HG02884 (cell line): ENCODE data around the gene PSKH1.

Experiments used
- ATAC-seq: cut with Tn5 transposase; IDR thresholded peaks from one replicate; pipeline ENCODE4 v1.9.1; 2021; ENCODE audit warnings: mild to moderate bottlenecking, moderate library complexity; ENCODE audit not compliant: unreplicated experiment

The PSKH1 gene

DNA sequence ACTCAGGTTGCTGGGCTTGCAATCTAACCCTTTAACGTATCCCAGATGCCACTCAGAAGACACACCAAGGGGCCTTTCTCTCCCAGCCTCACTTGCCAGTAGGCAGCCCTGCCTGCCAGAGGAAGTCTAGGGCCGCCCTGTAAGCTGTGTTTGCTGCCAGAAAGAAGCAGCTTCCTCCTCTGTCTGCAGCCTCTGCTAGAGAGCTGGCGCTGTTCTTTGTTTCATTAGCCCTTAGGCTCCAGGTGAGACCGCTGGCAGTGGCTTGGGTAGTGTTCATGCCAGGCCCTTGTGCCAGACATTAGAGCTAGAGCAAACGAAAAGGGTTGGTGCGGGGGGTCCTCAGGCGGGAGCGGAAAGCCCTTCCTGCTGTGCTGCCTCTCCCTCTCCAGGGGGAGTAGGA lies 29.7 kb downstream of the PSKH1 start:
- no peak for ATAC-seq

DNA sequence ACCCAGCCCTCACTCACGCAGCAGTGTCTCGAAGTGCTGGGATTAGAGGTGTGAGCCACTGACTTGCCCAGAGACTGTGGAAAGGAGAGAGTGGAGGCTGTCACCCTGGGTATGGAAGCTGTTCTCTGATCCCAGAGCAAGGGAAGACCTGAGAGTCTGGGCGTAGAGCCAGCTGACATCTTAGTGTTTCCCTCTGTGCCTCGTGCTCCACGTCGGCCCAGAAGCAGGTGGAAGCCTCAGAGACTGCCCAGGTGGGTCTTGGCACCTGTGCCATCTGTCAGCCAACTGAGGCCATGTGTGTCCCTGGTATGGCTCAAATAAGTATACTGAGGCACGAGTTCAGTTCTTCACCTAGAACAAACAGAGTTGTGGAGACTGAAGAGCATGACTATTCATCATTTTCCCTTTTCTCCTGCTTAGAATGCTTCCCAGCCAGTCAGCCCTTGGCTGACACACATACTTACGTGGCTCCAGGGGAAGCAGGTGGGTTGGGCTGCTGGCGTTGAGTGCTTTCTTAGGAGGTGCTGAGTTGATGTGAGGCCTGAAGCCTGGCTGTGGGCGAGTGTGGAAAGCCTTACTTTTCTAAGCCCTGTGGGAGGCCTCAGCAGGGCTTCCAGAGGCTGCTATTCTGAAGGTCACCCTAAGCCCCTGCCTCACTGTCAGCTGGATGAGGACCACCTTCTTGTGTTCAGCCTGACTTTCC lies 30.5 kb downstream of the PSKH1 start:
- no peak for ATAC-seq

DNA sequence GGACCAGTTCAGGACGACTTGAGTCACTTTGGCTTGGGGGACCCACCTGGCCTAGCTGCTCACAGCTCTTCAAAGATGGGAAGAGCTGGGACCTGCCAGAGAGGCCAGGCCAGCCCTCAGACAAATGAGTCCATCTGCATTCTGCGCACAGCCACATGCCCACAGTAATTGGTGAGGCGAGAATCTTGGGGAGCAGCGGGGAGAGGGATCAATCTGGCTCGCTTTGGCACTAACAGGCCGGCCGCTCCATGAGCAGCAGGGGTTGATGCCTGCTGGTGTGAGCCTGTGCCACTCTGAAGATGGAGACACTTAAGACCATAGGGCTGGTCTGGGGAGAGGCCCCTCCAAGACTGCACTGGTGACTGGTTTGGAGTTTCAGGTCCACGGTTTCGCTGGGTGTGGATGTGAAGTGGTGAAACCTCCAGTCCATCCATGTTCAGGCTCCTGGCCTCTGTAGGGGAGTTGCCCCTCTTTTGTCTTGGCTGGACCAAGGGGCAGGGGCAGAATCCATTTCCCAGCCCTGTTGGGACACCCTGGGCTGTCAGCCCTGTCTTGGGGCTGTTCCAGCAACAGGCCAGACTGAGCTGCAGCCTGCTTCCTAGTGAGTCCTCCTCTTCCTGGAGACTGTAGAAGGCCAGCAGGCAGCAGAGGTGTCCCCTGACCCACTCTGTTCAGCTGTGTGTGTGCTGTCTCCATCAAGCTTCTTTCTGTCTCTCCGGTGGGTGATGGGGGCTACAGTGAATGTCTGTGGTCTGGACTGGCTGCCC lies 31.3 kb downstream of the PSKH1 start:
- no peak for ATAC-seq

DNA sequence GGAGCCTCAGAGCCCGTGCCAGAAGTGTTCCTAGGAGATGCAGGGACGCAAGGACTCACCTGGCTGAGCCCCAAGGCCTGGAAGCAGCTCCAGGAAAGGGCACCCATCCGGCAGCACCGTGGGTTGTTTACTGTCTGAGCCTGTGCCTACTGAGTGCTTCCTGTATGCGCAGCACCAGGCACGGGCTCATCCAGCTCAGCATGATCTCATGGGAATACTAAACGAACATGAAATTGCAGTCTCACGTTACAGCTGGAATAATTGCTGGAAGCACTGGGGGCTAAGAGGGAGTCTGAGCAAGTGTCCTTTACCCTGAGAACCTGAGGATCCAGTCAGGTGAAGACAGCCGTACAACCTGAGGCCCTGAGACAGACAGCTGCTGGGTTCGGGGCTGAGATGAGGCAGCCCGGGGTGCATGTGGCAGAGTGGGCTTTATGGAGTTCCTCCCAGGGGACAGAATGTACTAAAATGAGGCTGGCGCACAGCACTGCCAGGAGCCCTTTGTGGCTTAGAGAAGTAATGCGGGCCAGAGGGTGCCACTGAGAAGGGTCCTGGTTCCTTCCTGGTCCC lies 33.2 kb downstream of the PSKH1 start:
- no peak for ATAC-seq

DNA sequence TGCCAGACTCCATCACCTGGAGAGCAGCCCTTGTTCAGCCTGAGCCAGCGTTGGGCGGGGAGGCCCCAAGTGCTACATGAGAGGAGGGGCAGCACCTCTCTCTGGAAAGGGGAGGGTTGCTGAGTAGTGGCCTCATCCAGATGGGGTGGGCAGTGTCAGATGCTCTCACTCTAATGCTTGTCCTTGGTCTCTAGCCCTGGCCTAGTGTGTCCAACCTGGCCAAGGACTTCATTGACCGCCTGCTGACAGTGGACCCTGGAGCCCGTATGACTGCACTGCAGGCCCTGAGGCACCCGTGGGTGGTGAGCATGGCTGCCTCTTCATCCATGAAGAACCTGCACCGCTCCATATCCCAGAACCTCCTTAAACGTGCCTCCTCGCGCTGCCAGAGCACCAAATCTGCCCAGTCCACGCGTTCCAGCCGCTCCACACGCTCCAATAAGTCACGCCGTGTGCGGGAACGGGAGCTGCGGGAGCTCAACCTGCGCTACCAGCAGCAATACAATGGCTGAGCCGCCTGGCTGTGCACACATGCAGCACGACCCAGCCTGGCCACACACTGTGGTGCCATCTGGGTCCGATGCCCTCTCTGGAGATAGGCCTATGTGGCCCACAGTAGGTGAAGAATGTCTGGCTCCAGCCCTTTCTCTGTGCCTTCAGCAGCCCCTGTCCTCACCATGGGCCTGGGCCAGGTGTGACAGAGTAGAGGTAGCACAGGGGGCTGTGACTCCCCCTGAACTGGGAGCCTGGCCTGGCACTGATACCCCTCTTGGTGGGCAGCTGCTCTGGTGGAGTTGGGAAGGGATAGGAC lies 34.3 kb downstream of the PSKH1 start:
- no peak for ATAC-seq

DNA sequence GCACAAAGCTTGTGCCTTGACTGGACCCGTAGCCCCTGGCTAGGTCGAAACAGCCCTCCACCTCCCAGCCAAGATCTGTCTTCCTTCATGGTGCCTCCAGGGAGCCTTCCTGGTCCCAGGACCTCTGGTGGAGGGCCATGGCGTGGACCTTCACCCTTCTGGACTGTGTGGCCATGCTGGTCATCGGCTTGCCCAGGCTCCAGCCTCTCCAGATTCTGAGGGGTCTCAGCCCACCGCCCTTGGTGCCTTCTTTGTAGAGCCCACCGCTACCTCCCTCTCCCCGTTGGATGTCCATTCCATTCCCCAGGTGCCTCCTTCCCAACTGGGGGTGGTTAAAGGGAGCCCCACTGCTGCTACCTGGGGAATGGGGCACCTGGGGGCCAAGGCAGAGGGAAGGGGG lies 35.1 kb downstream of the PSKH1 start:
- ATAC-seq = no peak

DNA sequence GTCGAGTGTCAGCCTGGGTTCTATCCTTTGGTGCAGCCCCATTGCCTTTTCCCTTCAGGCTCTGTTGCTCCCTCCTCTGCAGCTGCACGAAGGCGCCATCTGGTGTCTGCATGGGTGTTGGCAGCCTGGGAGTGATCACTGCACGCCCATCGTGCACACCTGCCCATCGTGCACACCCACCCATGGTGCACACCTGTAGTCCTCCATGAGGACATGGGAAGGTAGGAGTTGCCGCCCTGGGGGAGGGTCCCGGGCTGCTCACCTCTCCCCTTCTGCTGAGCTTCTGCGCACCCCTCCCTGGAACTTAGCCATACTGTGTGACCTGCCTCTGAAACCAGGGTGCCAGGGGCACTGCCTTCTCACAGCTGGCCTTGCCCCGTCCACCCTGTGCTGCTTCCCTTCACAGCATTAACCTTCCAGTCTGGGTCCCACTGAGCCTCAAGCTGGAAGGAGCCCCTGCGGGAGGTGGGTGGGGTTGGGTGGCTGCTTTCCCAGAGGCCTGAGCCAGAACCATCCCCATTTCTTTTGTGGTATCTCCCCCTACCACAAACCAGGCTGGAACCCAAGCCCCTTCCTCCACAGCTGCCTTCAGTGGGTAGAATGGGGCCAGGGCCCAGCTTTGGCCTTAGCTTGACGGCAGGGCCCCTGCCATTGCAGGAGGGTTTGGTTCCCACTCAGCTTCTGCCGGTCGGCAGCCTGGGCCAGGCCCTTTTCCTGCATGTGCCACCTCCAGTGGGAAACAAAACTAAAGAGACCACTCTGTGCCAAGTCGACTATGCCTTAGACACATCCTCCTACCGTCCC lies 35.7 kb downstream of the PSKH1 start:
- no peak for ATAC-seq

DNA sequence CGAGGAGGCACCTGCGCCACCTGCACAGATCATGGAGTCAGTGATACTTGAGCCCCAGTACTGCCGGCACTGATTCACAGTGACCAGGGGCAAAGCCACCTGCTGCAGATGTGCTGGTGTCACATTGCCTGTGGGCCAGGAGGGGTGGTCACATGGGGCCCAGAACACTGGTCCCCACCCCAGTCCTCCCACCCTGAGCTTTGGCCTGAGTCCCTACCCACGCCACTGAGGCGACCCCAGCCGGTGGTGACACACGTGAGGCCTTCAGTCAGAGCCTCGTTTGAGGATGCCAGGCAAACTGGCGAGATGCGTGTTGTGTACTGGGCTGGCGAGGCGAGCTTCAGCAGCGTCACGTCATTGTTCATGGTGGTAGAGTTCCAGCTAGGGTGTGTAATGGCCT lies 37.1 kb downstream of the PSKH1 start:
- ATAC-seq = no peak

DNA sequence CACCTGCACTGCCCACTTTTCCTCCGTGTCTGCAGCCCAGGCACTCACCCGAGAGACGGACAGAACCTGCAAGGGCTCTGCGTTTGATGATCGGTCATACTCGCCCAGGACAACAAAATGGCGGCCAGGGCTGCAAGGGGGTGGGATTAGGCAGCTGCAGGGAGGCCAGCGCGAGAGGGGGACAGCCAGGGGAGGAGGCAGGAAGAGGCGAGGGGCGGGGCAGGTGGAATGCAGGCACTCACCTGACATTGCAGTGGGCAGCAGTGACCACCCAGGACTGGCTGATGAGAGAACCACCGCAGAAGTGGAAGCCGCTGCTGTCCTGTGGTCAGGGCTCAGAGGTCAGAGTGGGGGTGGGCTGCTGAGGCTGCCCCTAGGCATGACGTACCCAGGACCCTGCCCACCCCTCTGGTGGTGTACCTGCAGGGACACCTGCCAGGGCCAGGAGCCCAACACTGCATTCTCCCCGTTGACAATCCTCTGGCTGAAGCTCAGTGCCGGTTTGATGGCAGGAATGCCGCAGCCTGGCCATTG lies 37.7 kb downstream of the PSKH1 start:
- no peak for ATAC-seq

DNA sequence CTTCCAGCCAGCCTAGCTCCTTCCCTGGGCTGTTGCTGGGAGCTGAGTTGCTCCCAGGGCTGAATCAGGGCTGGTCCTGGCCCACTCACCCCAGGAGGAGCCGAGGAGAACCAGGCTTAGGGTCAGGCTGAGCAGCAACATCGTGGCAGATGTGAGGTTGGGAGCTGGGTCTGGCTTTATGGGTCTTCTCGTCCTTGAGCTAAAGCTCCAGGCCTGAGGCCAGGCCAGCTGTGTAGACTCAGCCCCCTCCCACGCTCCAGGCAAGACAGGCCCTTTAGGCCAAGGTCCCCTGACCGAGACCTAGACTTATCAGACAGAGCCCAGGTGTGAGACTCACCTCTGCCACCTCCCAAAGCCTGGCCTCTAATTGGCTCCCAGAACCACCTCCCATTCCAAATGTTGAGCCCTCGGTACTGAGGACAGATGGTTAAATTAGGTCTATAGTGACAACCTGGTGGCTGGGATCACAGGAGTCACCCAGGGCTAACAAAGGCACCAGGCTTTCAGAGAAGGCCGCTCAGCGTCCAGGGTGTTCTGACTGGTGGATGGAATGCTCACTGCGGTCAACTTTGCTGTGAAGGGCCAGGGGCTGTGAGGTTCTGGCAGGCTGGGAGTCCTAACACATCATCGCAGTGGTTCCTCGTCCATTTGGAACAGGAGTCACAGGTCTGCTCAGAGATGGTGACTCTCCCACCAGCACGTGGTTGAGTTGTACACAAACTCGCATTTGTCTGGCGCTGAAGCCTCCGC lies 38.8 kb downstream of the PSKH1 start, which contains the start of gene CTRL:
CTRL (minus strand) TSS at position 151 of the 750 bp plus-strand sequence; CDS start at position 141, 10 bp downstream.
- no peak for ATAC-seq

DNA sequence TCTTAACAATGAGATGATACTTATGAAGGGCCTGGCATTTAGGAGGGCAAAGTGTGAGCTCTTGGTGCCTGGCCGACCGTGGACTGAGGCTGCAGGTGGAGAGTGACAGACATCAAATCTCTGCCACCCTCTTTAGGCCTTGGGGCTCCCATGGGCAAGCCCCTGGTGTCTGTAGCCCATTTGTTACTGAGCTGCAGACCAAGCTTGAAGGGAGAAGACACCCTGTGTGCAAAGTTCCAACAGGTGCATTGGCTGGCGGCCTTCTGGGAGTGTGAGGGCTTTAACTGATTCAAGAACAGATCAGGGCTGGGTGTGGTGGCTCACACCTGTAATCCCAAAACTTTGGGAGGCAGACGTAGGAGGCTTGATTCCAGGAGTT lies 39.4 kb downstream of the PSKH1 start:
- no peak for ATAC-seq

DNA sequence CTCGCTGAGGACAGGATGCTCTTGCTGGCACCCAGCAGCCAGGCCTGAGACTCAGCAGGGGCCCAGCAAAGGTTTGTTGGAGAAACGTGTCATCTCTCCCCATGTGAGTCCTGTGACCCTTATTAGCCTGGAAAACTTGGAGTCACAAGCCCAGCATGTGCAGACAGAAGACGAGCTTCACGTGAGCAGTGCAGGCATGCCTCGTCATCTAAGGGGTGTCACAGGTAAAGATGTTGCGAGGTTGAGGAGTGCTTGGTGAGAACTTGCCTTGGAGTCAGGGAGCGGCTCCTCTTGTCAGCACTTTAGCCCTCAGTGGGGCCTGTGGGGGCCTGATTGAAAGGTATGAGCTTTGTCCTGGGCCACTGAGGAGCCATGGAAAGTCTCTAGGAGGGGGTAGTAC lies 40.8 kb downstream of the PSKH1 start:
- no peak for ATAC-seq

DNA sequence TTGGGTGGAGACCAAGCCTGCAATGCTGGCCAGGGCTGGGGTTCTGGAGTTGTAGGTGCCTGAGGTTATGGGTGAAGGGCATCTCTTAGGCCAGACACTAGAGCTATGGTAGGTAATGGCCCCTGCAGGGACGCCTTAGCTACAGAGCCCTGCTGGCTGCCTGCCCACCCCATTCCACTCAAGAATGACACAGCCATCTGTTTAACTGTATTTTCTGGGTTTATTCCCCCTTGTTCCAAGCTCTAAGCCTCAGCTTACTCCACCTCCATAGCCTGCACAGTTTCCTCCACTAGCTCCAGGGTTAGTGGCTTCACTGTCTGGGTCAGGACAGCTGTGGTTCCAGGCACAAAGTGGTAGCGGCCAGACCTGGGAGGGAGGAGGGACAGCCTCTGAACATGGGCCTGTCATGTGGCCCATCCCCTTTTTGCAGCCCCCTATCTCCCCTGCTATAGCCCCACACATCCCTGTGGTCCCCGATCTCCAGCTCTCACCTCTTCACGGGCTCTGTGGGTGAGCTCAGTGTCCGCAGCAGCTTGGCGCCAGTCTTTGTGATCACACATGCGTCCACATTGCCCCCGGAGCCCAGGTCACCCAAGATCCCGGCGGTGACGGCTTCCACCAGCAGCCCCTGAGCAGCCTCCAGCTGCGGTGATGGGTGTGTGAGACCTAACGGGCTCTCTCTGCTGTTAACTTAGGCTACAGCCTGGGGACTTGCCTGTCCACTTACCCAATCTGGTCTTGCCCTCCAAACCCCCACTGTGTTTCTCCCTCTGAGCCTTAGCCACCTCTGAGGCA lies 41.4 kb downstream of the PSKH1 start:
- ATAC-seq = no peak

DNA sequence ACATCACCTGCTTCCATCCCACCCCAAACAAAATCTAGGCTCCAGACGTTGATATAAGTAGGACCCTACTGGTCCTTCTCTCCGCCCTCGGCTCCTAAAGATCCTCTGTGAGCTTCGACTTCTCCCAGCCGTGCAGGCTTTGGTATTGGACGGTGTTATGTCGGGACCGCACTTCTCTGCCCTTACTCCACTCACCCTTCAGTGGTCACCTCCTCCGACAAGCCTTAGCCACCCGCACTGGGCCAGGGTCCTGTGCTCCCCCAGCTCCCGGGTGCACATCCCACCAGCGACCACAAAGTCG lies 42.0 kb downstream of the PSKH1 start:
- ATAC-seq = no peak

DNA sequence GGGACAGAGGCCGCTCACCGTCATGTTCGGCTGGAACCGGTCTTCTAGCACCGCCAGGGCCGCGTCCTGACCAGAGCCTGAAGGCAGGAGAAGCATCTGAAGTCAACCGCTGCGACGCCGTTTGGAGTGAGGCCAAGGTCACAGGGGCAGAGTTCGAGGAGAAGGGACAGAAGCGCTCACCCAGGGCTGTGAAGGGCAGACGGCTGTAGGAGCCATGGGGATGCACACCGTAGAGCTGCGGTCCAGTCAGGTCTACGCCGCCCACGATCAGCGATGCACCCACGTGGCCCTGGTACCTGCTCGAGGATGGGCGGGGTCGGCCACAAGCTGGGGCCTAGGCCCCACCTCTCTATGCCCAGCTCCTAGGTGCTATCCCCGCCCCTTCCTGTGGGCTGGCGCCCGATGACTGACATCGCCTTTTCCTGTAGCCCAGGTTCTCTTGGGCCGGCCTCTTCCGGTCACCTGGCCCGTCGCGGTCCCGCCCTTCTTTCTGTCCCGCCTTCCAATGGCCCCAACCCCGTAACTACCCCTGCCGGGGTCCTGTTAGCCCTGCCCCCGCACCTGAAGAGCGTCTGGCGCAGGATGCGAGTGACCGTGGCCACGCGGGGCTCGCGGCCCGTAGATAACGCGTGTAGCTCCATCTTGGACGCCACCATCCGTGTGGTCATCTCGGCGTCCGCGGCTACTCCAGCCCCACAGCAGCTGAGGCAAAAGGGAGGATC lies 42.5 kb downstream of the PSKH1 start:
- peak; percentile 89 for ATAC-seq

DNA sequence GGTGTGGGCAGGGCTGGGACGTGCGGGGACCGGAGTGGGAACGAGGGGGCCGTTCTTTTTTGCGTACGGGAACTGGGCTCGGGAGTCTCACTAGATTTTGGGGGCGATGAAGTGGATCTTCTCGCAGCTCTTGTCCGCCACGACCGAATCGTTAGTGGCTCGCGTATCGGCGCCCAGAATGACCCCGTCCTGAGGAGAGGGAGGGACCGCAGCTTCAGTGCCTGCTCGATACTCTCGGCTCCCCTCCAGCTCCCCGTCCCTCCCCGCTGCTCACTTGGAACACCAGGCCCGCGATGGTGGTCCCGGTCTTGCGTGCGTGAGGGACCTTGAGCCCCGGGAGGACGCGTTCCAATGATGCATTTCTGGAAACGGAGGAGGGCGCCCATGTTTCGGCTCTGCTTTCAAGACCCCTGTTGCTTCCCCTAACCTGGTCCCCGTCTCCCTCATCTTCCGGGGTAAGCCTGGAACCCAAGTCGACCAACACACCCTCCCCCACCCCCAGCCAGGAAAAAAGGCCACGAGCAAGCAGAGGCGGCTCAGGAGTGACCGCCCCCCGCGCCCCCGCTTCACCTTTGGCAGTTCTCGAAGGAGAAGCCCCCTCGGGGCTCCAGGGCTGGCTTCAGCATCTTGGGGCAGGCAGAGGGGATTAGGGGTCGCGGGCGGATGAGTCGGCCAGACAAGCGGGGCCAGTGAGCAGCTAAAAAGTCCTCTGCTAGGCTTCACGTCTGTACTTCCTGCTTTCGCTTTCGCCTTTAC lies 43.2 kb downstream of the PSKH1 start, which contains the start of gene PSMB10:
PSMB10 (minus strand) TSS at position 727 of the 756 bp plus-strand sequence; CDS start at position 626, 101 bp downstream.
- no peak for ATAC-seq

DNA sequence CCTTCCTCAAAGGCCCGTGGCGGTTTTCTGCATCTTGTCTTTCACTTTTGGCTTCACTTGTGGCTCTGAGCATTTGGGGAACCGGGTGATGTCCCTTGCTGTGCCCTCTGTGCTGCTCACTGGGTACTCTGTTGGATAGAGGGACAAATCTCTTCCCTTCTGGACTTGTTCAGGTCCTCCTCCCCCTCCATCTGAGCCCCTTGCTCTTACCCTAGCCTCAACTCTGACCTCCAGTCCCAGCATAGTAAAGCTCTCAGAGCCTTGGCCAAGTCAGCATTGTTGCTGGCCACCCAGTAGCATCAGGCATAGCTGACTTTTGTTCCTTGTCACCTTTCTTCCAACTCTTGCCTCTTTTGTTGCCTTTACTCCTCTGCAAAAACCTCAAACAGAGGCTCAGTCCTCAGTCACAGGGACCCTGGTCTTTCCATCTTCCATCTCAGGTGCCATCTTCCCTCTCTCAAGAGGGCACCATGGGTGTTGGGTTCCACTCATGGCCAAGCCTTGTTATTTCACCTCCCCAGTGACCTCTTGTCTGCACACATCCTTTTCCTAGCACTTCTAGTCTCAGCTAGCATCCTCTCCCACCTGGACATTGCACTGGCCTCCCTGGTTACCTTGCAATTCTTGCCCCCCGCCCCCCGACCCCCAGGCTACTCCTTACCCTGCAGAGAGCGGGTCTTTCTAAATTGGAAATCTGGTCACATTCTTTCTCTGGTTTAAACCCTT lies 44.0 kb downstream of the PSKH1 start:
- no peak for ATAC-seq
